ENCODE results near the gene KNCN.
A peak's percentile ranks its signal among the peaks of the same experiment; 100 is the strongest.

KNCN gene

DNA sequence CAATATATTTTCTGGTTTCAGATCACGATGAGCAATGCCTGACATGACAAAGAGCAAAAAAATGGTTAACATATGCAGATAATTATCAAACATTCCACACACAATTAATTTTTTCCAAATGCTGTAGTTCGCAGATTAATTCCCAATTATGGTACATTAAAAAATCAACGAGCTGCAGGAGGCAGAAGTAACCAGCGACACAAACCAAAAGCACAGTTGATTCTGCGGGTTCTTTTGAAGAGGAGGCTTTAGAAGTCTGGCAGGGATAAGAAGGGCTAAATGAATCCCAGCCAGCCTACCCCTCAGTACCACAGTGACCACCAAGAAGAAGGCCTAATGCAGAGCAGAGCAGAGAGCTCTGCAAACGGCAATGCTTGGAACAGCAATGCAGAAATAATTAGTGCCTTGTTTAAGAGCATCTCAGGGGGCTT, 17.0 kb upstream of the KNCN start:
- no peak for DNase-seq

DNA sequence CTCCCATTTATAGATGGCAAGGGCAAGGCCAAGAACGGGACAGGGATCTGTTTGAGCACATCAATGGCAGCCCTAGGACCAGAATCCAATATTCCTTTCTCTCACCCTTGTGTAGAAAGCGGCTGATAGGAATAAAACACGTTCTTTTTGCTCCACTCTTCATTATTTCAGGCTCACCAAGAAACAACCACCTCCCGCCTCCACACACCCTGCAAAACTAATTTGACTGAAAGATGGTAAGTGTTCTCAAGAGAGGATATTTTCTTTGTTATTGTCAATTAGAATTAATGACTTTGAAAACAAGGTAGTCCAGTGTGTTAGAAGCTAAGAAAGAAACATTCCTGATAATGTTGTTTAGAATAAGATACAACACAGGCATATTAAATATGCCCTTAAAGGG, 11.9 kb upstream of the KNCN start:
- DNase-seq: no peak

DNA sequence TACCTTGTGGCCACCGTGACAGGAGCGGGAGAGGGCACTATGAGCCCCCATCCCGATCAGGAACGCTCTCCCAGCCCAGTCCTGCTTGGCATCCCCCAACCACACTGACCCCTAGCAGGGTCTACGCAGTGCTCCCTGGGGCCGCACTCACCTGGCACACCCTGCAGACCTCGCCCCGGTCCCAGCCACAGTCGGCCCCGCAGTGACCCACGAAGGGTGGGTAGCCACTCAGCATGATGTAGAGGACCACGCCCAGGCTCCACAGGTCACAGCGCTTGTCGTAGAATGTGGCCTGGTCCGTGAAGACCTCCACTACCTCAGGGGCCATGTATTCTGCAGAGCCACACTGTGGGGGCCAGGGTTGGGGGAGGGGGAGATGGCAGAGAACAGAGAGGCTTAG, 11.1 kb upstream of the KNCN start:
- no peak for DNase-seq

DNA sequence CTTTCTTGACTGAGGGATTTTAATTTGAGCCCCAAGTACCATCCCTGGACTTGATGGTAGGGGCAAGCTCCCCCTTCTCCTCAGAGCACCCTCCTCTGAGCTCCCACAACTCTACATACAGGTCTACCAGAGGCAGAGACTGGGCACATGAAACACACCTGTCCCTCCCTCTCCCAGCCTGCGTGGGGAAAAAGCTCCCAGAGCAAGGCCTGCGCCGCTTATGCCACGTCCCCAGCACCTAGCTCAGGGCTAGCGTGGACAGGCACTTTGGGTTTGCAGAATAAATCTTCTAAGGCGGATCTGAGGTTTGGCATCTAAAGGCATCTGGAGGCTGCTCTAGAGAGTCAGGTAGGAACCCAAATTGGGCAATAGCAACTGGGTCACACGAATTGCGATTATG, 7.5 kb upstream of the KNCN start:
- DNase-seq: no peak

DNA sequence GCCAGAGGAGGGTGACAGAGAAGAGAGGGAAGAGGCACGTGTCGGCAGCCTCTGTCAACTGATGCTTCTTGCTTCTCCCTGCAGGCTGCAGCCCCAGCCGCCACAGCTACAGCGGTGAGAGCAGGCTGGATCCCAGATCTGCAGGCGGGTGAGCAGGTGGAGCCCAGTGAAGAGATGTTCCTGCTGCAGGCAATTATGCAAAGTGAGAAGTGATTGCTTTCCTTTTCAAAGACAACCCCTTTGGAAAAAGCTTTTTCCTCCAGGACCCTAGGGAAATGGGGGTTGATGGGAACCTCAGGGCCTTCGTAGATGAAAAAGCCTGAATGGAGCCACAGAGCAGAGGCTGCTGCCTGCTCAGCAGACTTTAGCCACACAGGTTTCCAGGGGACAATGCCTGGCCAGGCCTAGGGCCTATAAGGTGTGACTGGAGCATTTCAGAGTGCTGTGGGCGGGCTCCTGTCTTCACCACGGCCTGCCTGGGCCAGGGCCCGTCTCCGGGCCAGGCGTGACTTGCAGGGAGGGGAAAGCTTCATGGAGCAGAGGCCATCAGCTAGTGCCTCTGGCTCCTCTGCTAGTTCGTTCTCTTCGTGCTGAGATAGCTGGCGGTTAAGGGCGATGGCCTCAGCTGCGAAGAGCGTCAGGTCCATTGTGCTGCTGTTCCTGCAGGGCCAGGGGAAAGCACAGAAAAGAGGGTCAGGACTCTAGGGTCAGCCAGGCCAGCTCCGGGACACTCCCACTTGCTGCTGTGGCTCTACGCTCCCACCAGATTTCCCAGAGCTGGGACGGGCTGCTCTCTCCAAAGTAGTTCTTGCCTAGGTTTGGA, 6.9 kb upstream of the KNCN start:
- no peak for DNase-seq

DNA sequence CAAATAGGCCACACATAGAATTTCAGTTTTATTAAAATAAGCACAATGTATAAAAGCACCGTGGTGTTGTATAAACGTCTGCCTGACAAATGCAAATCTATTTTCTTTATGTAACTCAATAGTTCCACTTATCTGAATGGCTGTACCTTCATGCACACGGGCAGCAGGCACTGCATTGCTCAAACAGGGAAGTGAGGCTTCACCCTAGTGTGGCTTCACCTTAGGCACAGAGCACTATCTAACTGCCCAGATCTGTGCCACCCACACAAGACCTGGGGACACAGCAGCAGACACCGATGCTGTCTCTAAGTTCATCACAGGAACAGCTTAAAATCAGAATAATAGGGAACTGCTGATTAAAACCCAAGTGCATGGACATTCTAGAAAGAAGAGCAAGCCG, 6.0 kb upstream of the KNCN start:
- no peak for DNase-seq

DNA sequence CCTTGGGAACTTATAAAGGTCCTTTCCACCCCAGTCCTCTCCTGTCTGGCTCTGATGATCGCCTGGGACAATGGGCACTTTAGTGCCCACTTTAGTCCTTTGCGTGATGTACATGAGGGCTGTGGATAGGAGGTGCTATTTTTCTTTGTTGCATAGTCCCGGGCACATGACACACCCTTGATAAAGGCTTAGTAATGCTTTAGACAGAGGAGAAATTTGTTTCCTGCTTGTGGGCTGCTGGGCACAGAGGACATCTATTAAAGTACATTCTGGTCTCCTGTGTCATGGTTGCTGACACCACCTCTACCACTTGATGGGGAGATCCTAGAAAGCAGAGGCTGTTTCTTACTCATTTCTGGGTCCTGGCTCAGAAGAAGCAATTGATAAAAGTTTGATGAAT, 5.4 kb upstream of the KNCN start:
- no peak for DNase-seq

DNA sequence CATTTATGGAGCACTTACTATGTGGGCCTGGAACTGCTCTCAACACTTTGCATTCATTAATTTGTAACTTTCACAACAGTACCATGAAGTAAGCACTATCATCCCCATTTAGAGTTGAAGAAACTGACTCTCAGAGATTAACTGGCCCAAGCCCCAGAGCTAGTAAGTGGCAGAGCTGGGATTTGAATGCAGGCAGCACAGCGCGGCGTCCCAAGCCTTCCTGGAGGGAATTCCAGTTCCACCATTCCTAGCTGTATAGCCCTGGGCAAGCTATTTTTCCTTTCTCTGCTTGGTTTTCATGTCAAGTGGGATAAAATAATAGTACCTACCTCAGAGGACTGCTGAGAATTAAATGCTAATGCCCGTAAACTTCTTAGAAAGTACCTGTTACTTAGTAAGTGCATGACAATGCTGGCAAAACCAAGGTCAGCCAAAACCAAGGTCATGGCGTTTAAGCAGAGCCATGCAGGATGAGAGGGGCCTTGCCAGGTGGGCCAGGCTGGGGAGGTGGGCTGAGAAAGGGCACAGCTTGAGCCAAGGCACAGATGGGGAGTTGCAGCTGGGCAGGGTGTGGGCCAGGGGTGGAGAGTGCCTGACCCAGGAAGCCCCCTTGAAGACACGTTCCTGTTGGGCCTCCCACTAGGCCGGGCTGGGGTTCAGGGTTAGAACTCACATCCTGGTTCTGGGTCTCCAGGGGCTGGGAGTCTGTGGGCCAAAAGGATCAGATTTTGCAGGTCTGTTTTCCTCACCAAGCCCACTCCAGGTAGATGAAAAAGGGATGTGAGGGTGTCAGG, 4.6 kb upstream of the KNCN start:
- DNase-seq: no peak

DNA sequence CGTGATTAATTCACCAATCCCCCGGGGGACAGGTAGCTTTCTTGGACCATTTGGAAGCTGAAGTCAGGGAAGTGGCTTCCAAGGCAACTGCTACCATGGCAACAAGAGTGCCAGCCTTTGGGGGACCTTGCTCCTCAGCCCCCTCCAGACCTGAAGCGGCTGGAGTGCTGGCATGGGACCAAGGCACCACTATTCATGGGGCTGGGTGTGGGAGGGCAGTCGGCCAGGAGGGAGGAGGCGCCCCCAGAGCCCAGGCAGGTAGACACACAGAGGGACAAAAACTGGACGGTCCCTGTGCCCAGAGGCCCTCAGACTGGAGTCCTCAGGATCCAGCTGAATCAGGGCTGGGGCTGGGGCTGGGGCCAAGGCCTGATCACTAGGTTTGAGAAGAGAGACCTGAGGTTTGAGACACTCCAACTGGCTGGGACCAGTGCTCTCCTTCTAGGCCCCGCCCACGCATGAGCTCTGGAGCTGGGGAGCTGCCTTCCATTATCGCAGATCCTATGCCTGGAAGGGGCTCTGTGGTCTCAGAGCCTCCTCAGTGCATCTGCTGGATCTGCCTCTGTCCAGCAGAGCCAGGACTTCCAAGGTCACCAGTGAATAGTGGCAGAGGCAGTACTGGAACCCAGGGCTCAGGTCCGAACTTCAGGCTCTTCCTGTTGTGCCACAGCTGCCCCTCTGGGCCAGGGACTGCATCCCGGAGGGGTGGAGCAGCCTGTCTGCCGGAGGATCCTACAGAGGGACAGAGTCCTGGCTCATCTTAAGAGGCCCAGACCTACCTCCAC, 3.3 kb upstream of the KNCN start:
- no peak for DNase-seq

DNA sequence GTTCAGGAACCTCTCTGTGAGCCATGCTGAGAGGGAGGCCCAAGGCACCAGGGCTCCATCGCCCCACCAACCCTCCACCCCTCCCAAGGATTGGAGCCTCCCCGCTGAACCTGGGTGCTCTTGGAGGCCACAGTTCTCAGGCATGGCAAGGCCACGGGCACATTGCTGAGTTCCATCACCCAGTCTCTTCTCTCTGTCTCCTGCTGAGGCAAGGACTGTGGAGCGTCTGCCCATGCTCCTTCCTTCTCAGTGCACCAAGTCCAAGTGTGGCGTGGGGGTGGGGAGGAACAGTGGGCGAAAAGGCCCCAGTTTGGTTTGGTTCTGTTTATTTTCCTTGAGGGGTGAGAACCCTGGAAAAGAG, 2.8 kb upstream of the KNCN start:
- DNase-seq: no peak

DNA sequence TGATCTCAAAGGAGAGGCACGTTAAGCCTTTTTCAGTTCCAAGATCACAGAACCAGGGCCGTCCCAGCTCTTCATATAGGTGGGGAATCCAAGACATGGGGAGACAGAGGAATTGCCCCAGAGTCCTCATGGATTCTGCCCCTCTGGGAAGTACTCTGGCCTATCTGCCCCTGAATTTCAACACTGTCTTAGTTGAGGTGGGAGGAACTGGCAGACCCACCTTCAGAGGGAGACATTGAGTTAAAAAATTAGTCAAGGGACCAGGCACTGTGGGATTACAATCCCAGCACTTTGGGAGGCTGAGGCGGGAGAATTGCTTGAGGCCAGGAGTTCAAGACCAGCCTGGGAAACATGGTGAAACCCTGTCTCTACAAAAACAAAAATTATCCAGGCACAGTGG, 2.1 kb upstream of the KNCN start:
- no peak for DNase-seq

DNA sequence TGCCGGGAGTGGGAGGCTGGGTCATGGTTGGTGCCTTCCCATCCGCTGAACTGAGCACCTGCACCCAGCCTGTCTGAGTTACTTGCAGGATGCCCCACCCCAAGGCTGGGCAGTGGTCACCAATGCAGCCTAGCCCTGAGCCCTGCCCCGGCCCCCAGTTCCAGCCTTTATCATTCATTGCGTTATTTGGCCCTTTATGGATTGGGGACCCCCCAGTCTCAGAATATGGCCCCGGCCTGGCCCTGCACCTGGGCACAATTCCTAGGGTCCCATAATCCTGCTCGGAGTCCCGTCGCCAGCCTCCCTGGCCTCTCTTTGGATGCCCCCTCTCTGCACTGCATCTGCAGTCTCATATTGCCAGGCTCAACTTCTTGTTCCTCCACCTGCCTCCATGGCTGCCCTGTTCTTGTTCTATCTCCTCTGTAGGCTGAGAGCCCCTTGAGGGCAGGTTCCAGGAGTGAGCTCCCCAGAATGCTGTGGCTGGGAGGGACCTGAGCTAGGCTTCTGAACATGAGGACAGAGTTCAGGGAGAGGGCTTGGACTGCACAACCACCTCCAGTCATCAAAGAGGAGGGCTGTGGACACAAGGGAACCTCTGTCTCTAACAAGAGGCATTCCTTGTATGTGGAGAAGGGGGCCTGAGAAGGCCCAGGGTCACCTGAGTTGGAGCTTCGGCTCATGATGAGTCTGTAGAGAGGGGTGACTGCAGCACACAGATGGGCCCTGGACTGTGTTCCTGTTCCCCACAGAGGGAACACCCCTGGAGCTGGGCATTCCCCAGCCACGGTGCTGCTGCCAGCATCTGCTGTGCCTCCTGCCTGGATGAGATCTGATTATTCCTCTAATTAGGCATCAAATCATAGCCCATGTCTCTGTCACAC, 1.1 kb upstream of the KNCN start:
- no peak for DNase-seq

DNA sequence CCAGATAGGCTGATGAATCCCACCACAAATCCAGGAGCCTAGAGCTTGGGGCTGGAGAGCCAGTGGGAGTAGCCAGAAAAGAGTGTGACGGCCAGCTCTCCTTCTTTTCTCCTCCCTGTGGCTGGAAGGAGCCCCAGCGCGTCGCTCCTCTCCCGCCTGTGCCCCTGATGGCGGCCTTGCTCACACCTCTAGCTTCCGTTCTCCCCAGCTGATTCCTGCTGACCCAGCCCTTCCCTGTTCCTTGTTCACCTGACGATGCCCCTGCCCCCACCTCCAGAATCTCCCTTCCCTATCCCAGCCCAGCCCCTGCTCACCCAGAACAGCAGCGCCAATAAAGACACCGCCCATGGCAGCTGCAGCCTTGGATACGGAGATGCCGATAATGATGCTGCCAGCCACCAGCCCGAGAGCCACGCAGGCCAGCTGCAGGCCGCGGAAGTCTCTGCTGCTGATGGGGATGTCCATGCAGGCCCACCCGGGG, 656 bp downstream of the KNCN start:
- no peak for DNase-seq

DNA sequence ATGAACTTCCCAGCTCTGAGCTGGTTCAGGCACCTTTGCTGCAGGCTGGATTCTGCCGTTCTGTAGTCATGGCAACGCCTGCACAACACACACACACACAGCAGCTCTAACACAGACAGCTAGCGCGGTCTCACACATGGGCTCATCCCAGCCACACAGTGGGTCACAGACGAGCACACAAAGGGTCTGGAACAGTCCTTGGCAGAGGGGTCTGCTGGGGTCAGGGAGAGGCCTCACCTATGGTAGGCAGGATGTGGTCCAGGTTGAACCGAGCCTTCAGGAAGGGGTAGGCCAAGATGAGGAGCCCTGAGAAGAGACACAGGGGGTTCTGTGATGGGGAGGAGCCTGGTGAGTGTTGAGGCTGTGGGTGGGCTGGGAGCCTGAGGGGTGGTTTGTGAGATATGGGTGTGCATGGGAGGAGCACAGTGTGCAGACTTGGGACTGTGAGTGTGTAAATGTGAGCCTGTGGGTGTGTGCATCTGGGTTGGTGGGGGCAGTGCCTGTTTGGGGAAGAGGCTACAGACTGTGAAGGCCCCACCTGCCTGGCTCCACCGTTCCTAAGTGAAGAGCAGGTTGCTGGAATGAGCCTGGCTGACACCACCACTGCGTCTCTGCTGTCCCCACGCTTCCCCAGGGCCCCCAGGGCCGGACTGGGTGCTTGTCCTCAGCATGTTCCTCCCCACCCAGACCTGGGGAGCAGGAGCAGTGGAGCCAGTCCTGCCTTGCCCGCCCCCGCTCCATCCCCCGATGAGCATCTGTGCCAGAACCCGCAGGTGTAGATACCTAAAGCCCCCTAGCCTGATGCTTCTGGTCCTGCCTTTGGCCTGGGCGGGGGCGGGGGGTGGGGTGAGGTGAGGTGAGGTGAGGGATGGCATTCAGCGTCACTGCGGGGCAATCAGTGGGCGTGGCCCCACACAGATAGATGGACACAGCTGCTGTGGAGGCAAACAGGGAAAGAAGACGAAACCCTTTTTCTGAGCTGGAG, 1.5 kb downstream of the KNCN start:
- DNase-seq: peak; percentile 72

DNA sequence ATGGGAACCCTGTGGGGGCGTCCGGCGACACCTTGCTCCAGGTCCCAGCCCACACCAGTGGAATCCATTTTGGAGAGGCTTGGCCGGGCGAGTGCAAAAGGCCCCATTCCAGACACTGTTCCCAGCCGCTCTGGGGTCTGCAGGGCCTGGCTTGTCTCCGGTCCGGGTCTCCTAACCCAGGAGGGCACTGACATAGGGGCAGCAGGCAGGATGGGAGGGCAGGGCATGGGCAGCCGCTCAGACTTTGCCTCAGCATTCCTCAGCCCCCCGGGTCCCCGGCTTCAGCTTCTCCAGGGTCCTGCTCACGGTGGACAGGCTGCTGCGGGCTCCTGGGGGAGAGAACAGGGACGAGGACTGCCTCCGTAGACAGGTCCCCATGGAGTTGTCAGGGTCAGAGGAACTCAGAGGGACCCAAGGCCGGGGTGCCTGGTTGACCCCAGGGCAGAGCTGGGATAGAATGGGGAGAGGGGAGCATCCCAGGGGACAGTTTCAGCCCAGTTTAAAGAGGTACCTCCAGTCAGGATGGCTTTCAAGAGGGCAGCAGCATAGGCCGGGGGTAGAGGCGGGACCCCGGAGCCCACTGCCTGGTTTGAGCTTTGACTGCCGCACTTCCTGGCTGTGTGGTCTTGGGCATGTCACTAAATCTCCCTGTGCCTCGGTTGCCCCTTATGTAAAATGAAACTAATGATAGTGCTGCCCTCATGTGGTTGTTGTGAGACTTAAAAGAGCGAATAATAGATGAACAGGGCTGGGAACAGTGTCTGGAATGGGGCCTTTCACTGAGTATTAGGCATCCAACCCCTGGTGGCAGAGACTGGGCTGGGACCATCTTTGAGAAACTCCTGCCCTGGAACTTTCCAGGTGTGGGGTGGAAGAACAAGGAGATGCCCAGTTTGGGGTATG, 3.7 kb downstream of the KNCN start:
- DNase-seq: no peak

DNA sequence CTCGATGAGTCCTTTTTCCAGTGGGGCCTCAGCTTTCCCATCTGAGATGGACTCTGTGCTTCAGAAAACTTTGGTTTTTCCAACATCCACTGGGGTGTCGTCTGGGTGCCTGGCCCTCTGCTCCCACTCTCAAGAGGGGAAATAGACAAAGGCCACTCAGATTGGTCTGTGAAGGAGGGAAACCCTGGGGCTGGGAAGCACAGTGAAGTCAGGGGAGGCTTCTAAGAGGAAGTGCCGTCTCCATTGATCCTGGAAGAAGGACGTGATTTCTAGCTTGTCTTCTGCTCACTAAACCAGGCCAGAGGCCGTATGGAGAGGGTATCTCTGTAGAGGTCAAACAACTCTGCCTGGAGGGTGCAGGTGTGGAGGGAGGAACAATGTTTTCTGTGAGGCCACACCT, 5.2 kb downstream of the KNCN start:
- DNase-seq: no peak

DNA sequence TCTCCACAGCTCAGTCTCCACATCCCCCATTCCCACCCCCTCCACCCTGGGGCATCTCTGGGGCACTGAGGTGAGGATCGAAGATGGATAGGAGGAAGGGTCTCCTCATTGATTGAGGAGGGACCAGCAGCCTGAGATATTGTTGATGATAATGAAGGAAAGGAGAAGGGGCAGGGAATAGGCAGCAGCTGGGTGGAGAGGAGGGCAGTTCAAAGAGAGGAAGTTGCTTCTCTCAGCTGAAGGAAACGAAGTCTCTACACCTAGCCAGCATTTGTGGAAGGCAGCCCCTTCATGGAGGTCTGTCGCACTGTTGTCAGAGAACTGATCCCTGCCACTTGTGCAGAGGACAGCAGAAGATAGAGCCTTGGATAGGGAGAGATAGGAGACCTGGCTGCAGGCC, 5.7 kb downstream of the KNCN start:
- DNase-seq: no peak

DNA sequence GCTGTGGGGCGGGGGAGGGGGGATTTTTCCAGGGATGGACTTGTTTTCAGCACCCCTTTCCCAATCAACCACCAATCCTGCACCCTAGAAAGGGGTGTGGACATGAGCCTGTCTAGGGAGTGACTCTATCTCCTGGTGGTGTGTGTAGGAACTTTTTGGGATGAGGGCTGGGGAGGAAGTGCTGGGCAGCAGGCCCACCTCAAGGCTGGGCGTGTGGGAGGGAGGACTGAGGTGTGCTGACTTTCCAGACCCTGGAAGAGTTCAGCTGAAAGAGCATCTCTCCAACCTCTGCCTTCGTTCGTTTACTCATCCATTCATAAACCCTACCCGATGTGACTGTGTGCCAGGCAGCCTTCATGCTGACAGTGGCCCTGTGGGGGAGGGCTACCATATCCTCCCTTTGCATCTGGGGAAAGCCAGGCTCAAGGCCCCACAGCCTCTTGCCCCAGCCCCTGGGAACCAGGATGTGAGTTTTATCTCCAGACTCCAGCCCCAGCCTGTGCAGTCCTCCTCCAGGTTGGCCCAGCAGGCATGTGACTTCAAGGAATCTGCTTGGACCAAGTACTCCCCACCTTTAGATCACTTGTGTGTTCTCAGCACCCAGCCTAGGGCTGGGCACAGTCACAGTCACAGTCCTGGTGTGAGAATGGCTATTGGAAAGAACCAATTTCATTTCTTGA, 6.7 kb downstream of the KNCN start:
- no peak for DNase-seq

DNA sequence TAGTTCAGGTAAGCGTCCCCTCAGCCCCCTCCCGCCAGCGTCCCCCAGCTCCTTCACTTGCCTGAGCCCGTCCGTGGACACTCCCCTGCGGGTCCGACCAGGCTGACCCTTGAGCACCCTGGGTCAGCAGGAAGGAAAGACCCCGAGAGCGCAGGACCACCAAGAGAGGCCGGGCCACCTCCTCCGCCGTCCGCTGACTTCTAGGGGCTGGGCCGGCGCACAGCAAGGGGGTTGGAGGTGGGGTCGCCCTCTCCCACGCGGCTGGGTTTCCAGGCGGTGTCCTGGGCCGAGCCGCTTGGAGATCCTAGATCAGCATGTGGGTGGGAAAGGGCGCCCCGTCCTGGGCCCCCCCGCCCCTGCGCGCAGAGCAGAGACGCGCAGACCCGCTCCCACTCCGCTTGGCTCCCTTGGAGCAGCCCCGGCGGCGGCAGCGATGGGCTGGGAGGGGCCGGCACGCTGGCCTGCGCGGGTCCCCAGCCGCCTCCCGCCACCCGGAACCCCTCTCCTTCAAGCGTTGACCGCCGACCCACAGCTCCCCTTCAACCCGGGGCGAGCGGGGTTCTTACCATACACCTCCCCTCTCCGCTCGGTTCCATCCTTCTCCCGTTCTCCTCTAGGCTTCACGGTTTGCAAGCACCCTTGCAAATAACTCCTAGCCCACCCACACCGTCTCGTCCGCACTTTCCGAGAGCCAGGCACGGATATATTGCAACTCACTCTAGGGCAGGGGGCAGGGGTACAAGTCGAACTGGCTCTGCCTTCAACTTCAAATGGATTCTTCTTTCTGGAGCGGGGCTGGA, 7.5 kb downstream of the KNCN start:
- no peak for DNase-seq
